Keratinocyte (primary cell): Measurements from ENCODE around the gene CUX1.

Experiments used
- CTCF ChIP-seq, 3 experiments: IDR thresholded peaks in 1 of 3; conservative IDR thresholded peaks in 1 of 3; optimal IDR thresholded peaks in 1 of 3; 2 replicates in 2 of 3; 3 replicates in 1 of 3; pipeline versions ENCODE3 to v1.5.1; 2011; ENCODE audit warnings: low read length in 3 of 3, mild to moderate bottlenecking in 3 of 3, moderate library complexity in 2 of 3, control low read depth in 1 of 3, inconsistent platforms in 1 of 3; ENCODE audit not compliant: insufficient read depth in 2 of 3; ENCODE audit errors: extremely low read depth in 1 of 3
- EZH2 ChIP-seq: IDR thresholded peaks from one replicate; pipeline ENCODE4 v1.6.1; 2012; ENCODE audit warnings: inconsistent platforms, mild to moderate bottlenecking, low read length, moderate library complexity

DNA sequence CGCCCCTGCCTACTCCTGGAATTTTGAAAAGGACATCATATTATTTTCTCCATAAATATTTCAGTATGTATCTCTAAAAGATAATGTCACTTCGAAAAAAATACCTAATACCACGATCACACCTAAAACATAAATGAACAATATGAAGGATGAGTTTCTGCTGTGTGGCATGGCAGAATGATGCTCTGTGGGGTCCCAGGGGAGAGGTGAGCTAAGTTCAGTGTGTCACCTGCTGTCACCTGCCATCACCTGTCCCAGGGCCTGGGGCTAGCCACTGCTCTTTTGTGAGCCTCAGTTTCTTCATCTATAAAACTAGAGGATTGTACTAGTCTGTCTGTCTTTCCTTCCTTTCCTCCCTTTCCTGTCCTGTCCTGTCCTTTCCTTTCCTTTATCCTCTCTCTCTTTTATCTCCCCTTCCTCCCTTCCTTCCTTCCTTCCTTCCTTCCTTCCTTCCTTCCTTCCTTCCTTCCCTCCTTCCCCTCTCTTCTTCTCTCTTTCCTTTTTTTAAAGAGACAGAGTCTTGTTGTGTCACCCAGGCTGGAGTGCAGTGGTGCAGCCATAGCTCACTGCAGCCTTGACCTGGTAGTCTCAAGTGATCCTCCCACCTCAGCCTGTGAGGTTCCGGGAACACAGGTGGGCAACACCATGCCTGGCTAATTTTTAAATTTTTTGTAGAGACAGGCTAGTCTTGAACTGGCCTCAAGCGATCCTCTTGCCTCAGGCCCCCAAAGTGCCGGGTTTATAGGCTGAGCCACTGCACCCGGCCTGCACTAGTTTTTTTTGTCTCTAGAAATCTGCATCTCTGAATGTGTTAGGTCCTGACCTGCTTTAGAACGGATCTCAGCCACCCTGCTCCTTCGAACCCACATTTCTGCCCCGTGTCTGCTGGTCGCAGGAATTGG is 43.1 kb downstream of the CUX1 start:
- TF ChIP-seq CTCF (optimal IDR thresholded peaks at IDR 0.05 in 1 of 3, IDR thresholded peaks at IDR 0.05 in 1 of 3, conservative IDR thresholded peaks at IDR 0.05 in 1 of 3; ENCODE audit: extremely low read depth in 1 of 3, insufficient read depth in 2 of 3, low read length in 3 of 3): no peak
- no peak for TF ChIP-seq EZH2
